ENCODE results near the gene OR5D13. TPM values are rescaled to one million over a fixed set of nuclear protein-coding genes. Genes with fewer than 3 reads are reported as not detected.

OR5D13 gene
- total and polyA plus RNA-seq, 2 of the 13 experiments (the other 11 are each of a cell fraction or from before 2014, with no cell fraction given) = not detected

GRCh38 chr11:55811067-55811466, 37.8 kb downstream of the OR5D13 start, which contains the start of gene OR5L1:
OR5L1 (plus strand) TSS chr11:55811367; CDS start chr11:55811467, 100 bp downstream.
- ATAC-seq (no peak), DNase-seq (ENCODE audit: low spot score) (no peak), FAIRE-seq (no peak)
- Histone ChIP-seq H3K4me3 (replicated peaks in 1 of 3; ENCODE audit: insufficient read depth in 1 of 3, low read depth in 2 of 3, low read length in 3 of 3) (no peak within 1 kb of the TSS), H2AFZ (ENCODE audit: low read length) (no peak within 1 kb of the TSS), H3K4me1 (ENCODE audit: insufficient read depth, low read length) (no peaks in the 10 kb centered on the region), H3K9me3 (ENCODE audit: low read length) (peaks cover 43% of the 10 kb centered on the region), H3K79me2 (ENCODE audit: insufficient read depth, low read length) (no peaks in the 10 kb centered on the region), H3K9ac (ENCODE audit: insufficient read depth, low read depth, low read length) (no peak within 1 kb of the TSS), H3K27ac (ENCODE audit: extremely low read length, insufficient read depth, low read length) (no peak within 1 kb of the TSS), H3K27me3 (ENCODE audit: control insufficient read depth in 1 of 2, insufficient read depth in 2 of 2, low read length in 2 of 2) (no peaks in the 10 kb centered on the region), H3K36me3 (replicated peaks in 1 of 2; ENCODE audit: control insufficient read depth in 1 of 2, insufficient read depth in 2 of 2, low read length in 2 of 2) (no peaks in the 10 kb centered on the region), H4K20me1 (ENCODE audit: insufficient read depth, low read length) (no peaks in the 10 kb centered on the region), H3K4me2 (ENCODE audit: low read depth, low read length) (no peak within 1 kb of the TSS)
- in situ Hi-C loops (cut with HindIII; ENCODE audit: extremely low pct_ligation_motif_present, low pct_unique_long_range_greater_than_20kb) (no loop called here), intact Hi-C loops (cut with micrococcal nuclease; ENCODE audit: unreplicated experiment) (no loop called here)
- CTCF ChIA-PET (ENCODE audit: low intra/inter-chr PET ratio, low total read pairs) = no interaction called here
- BruUV-seq (replicated peaks) = no TSS peak
- WGBS (ENCODE audit: low lambda C conversion rate) = 27% methylated on average over 1 of the region's 1 CpG
- POLR2A ChIA-PET = no interaction called here
- no peak for TF ChIP-seq HOMEZ (CRISPR knock-in tag; IDR thresholded peaks at IDR 0.05; ENCODE audit: low read depth)
- no peak for TF ChIP-seq ZSCAN20 (CRISPR knock-in tag; IDR thresholded peaks at IDR 0.05; ENCODE audit: borderline replicate concordance)
- no peak for TF ChIP-seq ZNF30 (CRISPR knock-in tag; IDR thresholded peaks at IDR 0.05)
- TF ChIP-seq HOXA3 (CRISPR knock-in tag; IDR thresholded peaks at IDR 0.05) = no peak
- no peak for TF ChIP-seq PBX3 (CRISPR knock-in tag; IDR thresholded peaks at IDR 0.05; ENCODE audit: borderline replicate concordance)
- TF ChIP-seq HNF1A (IDR thresholded peaks at IDR 0.05; ENCODE audit: low read depth) = no peak
- TF ChIP-seq HNF1A (CRISPR knock-in tag; IDR thresholded peaks at IDR 0.05; ENCODE audit: borderline replicate concordance) = no peak
- no peak for TF ChIP-seq ZHX2 (IDR thresholded peaks at IDR 0.05; ENCODE audit: low read depth)
- TF ChIP-seq ZHX2 (CRISPR knock-in tag; IDR thresholded peaks at IDR 0.05; ENCODE audit: borderline replicate concordance) = no peak
- TF ChIP-seq ZFAT (CRISPR knock-in tag; conservative IDR thresholded peaks at IDR 0.05) = no peak
- TF ChIP-seq MAF1 (CRISPR knock-in tag; IDR thresholded peaks at IDR 0.05; ENCODE audit: borderline replicate concordance) = no peak
- TF ChIP-seq ZNF562 (CRISPR knock-in tag; IDR thresholded peaks at IDR 0.05; ENCODE audit: borderline replicate concordance) = no peak
- TF ChIP-seq ZNF766 (CRISPR knock-in tag; IDR thresholded peaks at IDR 0.05; ENCODE audit: borderline replicate concordance) = no peak
